SK-N-SH (cell line): Measurements from ENCODE around the gene NFATC3.

Experiments
- FOXM1 ChIP-seq: IDR thresholded peaks from 2 replicates; pipeline ENCODE4 v1.4.0; 2012; ENCODE audit warnings: low read depth, mild to moderate bottlenecking
- GABPA ChIP-seq: IDR thresholded peaks from 2 replicates; pipeline ENCODE4 v1.4.0; 2012; ENCODE audit warnings: low read depth, mild to moderate bottlenecking
- MXI1 ChIP-seq: IDR thresholded peaks from 2 replicates; pipeline ENCODE4 v1.6.1; 2012; ENCODE audit warnings: mild to moderate bottlenecking, low read depth, low read length, improper control_type of control experiment
- POLR2AphosphoS5 ChIP-seq: IDR thresholded peaks from 2 replicates; pipeline ENCODE4 v1.6.1; 2012; ENCODE audit warnings: low read depth, low read length
- RCOR1 ChIP-seq: fragments of 150-350 bp; IDR thresholded peaks from 2 replicates; pipeline ENCODE4 v1.6.1; 2017; ENCODE audit warnings: antibody characterized with exemption, low read length
- TCF12 ChIP-seq: IDR thresholded peaks from 2 replicates; pipeline ENCODE4 v1.4.0; 2012
- YY1 ChIP-seq: IDR thresholded peaks from 2 replicates; pipeline ENCODE4 v1.4.0; 2012; ENCODE audit warnings: low read depth, mild to moderate bottlenecking
- TF ChIP-seq, protein P1 (sequence below): IDR thresholded peaks from 2 replicates; pipeline ENCODE4 v1.4.0; 2012; ENCODE audit warnings: low read depth
- TF ChIP-seq, protein P2 (sequence below): fragments of 200-600 bp; sonication (generic); IDR thresholded peaks from 2 replicates; pipeline ENCODE4 v1.6.1; 2017; ENCODE audit warnings: antibody characterized with exemption, mild to moderate bottlenecking, moderate library complexity
- TF ChIP-seq, protein P3 (sequence below): IDR thresholded peaks from 2 replicates; pipeline ENCODE4 v1.6.1; 2012; ENCODE audit warnings: mild to moderate bottlenecking, low read depth, low read length, moderate library complexity
- TF ChIP-seq, protein P4 (sequence below): IDR thresholded peaks from 2 replicates; pipeline ENCODE4 v1.4.0; 2012; ENCODE audit warnings: low read depth, borderline replicate concordance

DNA sequence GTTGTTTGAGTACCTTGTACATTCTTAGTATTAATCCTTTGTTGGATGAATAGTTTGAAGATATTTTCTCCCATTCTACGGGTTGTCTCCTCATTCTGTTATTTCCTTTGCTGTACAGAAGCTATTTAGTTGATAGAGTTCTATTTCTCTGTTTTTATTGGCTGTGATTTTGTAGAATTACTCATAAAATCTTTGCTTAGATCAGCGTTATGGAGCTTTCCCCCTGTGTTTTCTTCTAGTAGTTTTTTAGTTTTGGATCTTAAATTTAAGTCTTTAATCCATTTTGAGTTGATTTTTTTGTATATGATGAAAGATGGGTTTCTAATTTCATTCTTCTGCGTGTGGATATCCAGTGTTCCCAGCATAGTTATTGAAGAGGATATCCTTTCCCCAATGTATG, 45.4 kb downstream of the NFATC3 start:
- TF ChIP-seq FOXM1, result no peak
- TF ChIP-seq GABPA, result no peak
- TF ChIP-seq, protein P1, sequence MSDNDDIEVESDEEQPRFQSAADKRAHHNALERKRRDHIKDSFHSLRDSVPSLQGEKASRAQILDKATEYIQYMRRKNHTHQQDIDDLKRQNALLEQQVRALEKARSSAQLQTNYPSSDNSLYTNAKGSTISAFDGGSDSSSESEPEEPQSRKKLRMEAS, result no peak
- TF ChIP-seq, protein P2, sequence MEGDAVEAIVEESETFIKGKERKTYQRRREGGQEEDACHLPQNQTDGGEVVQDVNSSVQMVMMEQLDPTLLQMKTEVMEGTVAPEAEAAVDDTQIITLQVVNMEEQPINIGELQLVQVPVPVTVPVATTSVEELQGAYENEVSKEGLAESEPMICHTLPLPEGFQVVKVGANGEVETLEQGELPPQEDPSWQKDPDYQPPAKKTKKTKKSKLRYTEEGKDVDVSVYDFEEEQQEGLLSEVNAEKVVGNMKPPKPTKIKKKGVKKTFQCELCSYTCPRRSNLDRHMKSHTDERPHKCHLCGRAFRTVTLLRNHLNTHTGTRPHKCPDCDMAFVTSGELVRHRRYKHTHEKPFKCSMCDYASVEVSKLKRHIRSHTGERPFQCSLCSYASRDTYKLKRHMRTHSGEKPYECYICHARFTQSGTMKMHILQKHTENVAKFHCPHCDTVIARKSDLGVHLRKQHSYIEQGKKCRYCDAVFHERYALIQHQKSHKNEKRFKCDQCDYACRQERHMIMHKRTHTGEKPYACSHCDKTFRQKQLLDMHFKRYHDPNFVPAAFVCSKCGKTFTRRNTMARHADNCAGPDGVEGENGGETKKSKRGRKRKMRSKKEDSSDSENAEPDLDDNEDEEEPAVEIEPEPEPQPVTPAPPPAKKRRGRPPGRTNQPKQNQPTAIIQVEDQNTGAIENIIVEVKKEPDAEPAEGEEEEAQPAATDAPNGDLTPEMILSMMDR, result no peak
- TF ChIP-seq TCF12, result no peak
- no peak for TF ChIP-seq MXI1
- no peak for TF ChIP-seq POLR2AphosphoS5
- TF ChIP-seq, protein P3, sequence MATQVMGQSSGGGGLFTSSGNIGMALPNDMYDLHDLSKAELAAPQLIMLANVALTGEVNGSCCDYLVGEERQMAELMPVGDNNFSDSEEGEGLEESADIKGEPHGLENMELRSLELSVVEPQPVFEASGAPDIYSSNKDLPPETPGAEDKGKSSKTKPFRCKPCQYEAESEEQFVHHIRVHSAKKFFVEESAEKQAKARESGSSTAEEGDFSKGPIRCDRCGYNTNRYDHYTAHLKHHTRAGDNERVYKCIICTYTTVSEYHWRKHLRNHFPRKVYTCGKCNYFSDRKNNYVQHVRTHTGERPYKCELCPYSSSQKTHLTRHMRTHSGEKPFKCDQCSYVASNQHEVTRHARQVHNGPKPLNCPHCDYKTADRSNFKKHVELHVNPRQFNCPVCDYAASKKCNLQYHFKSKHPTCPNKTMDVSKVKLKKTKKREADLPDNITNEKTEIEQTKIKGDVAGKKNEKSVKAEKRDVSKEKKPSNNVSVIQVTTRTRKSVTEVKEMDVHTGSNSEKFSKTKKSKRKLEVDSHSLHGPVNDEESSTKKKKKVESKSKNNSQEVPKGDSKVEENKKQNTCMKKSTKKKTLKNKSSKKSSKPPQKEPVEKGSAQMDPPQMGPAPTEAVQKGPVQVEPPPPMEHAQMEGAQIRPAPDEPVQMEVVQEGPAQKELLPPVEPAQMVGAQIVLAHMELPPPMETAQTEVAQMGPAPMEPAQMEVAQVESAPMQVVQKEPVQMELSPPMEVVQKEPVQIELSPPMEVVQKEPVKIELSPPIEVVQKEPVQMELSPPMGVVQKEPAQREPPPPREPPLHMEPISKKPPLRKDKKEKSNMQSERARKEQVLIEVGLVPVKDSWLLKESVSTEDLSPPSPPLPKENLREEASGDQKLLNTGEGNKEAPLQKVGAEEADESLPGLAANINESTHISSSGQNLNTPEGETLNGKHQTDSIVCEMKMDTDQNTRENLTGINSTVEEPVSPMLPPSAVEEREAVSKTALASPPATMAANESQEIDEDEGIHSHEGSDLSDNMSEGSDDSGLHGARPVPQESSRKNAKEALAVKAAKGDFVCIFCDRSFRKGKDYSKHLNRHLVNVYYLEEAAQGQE, result no peak
- TF ChIP-seq RCOR1, result no peak
- TF ChIP-seq, protein P4, sequence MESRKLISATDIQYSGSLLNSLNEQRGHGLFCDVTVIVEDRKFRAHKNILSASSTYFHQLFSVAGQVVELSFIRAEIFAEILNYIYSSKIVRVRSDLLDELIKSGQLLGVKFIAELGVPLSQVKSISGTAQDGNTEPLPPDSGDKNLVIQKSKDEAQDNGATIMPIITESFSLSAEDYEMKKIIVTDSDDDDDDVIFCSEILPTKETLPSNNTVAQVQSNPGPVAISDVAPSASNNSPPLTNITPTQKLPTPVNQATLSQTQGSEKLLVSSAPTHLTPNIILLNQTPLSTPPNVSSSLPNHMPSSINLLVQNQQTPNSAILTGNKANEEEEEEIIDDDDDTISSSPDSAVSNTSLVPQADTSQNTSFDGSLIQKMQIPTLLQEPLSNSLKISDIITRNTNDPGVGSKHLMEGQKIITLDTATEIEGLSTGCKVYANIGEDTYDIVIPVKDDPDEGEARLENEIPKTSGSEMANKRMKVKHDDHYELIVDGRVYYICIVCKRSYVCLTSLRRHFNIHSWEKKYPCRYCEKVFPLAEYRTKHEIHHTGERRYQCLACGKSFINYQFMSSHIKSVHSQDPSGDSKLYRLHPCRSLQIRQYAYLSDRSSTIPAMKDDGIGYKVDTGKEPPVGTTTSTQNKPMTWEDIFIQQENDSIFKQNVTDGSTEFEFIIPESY, result no peak
- no peak for TF ChIP-seq YY1
